Measurements from ENCODE around the gene EPB41L5.

DNA sequence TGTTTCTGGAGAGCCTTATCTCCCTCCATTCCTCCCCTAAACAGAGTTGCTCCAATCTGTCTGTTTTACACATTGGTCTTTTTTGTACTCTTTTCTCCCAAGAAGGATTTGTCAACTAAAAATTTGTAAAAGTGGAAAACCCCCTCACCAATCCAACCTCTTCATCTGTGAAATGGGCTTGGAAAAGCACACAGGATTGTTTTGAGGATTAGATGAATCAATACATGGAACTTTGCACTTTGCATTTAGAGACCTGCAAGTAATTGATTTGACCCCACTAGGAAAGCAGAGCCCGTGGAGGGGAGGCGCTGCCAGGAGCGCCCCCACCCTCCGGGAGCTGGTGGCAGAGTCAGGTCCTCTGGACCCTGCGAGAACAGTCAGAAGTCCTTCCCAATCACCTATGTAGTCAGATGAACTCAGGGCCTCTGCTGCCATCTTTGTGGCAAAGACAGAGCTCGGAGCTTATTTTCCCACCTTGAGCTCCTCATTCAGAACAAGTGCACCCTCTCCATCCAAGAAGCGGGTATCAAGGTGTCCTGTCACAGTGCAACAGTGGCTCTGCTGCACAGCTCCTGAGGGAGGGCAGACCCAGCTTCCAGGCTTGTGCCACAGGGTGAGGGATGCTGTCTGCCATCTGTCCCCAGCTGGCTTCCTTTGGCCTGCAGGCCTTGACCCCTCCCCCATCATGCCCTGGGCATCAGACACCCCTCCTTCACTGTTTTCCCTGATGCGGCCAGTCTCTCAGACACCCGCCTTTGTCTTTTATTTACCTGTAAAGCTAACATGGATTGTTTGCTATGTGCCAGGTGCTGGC lies 212.1 kb downstream of the EPB41L5 start:
- TF ChIP-seq, protein P1, sequence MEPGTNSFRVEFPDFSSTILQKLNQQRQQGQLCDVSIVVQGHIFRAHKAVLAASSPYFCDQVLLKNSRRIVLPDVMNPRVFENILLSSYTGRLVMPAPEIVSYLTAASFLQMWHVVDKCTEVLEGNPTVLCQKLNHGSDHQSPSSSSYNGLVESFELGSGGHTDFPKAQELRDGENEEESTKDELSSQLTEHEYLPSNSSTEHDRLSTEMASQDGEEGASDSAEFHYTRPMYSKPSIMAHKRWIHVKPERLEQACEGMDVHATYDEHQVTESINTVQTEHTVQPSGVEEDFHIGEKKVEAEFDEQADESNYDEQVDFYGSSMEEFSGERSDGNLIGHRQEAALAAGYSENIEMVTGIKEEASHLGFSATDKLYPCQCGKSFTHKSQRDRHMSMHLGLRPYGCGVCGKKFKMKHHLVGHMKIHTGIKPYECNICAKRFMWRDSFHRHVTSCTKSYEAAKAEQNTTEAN (CRISPR knock-in tag; IDR thresholded peaks at IDR 0.05) = no peak
- TF ChIP-seq, protein P2, sequence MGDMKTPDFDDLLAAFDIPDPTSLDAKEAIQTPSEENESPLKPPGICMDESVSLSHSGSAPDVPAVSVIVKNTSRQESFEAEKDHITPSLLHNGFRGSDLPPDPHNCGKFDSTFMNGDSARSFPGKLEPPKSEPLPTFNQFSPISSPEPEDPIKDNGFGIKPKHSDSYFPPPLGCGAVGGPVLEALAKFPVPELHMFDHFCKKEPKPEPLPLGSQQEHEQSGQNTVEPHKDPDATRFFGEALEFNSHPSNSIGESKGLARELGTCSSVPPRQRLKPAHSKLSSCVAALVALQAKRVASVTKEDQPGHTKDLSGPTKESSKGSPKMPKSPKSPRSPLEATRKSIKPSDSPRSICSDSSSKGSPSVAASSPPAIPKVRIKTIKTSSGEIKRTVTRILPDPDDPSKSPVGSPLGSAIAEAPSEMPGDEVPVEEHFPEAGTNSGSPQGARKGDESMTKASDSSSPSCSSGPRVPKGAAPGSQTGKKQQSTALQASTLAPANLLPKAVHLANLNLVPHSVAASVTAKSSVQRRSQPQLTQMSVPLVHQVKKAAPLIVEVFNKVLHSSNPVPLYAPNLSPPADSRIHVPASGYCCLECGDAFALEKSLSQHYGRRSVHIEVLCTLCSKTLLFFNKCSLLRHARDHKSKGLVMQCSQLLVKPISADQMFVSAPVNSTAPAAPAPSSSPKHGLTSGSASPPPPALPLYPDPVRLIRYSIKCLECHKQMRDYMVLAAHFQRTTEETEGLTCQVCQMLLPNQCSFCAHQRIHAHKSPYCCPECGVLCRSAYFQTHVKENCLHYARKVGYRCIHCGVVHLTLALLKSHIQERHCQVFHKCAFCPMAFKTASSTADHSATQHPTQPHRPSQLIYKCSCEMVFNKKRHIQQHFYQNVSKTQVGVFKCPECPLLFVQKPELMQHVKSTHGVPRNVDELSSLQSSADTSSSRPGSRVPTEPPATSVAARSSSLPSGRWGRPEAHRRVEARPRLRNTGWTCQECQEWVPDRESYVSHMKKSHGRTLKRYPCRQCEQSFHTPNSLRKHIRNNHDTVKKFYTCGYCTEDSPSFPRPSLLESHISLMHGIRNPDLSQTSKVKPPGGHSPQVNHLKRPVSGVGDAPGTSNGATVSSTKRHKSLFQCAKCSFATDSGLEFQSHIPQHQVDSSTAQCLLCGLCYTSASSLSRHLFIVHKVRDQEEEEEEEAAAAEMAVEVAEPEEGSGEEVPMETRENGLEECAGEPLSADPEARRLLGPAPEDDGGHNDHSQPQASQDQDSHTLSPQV (IDR thresholded peaks at IDR 0.05) = no peak
- TF ChIP-seq JUN (IDR thresholded peaks at IDR 0.05; ENCODE audit: borderline replicate concordance, low read depth, low read length) (no peak), JUN (CRISPR knock-in tag; IDR thresholded peaks at IDR 0.05; ENCODE audit: borderline replicate concordance) (no peak), PCBP1 (IDR thresholded peaks at IDR 0.05; ENCODE audit: low read depth, low read length, poor library complexity, severe bottlenecking) (no peak), NCOA2 (IDR thresholded peaks at IDR 0.05; ENCODE audit: partially characterized antibody in 2 of 2) (no peak), NCOA1 (IDR thresholded peaks at IDR 0.05; ENCODE audit: low read depth) (no peak), ELF1 (tag; IDR thresholded peaks at IDR 0.05) (no peak)
- TF ChIP-seq, protein P3, sequence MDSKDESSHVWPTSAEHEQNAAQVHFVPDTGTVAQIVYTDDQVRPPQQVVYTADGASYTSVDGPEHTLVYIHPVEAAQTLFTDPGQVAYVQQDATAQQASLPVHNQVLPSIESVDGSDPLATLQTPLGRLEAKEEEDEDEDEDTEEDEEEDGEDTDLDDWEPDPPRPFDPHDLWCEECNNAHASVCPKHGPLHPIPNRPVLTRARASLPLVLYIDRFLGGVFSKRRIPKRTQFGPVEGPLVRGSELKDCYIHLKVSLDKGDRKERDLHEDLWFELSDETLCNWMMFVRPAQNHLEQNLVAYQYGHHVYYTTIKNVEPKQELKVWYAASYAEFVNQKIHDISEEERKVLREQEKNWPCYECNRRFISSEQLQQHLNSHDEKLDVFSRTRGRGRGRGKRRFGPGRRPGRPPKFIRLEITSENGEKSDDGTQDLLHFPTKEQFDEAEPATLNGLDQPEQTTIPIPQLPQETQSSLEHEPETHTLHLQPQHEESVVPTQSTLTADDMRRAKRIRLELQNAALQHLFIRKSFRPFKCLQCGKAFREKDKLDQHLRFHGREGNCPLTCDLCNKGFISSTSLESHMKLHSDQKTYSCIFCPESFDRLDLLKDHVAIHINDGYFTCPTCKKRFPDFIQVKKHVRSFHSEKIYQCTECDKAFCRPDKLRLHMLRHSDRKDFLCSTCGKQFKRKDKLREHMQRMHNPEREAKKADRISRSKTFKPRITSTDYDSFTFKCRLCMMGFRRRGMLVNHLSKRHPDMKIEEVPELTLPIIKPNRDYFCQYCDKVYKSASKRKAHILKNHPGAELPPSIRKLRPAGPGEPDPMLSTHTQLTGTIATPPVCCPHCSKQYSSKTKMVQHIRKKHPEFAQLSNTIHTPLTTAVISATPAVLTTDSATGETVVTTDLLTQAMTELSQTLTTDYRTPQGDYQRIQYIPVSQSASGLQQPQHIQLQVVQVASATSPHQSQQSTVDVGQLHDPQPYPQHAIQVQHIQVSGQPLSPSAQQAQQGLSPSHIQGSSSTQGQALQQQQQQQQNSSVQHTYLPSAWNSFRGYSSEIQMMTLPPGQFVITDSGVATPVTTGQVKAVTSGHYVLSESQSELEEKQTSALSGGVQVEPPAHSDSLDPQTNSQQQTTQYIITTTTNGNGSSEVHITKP (IDR thresholded peaks at IDR 0.05; ENCODE audit: partially characterized antibody) = no peak
